ENCODE measurements around the gene CARS1.
"Not testable (repeated sequence)": the region's sequence is repeated elsewhere in the genome, so short reads cannot be mapped to it uniquely, and the experiment has no call there.

The CARS1 gene

GRCh38 chr11:3090096-3090901 lies 33.1 kb upstream of the CARS1 start:
- in situ Hi-C loops (cut with MboI; ENCODE audit: low sequenced_read_pairs) = no loop called here

- in situ Hi-C loops (cut with MboI; ENCODE audit: low sequenced_read_pairs) = no loop called here
These were observed 32.2 kb upstream of the CARS1 start for GRCh38 chr11:3089236-3090061.

- in situ Hi-C loops (cut with MboI; ENCODE audit: low sequenced_read_pairs) = no loop called here
These were observed 31.6 kb upstream of the CARS1 start for GRCh38 chr11:3088806-3089205.

GRCh38 chr11:3087821-3088800 lies 30.9 kb upstream of the CARS1 start:
- in situ Hi-C loops (cut with MboI; ENCODE audit: low sequenced_read_pairs) = no loop called here

- in situ Hi-C loops (cut with MboI; ENCODE audit: low sequenced_read_pairs) = no loop called here
These were observed 30.1 kb upstream of the CARS1 start for GRCh38 chr11:3087373-3087772.

GRCh38 chr11:3086671-3087150 lies 29.5 kb upstream of the CARS1 start:
- in situ Hi-C loops (cut with MboI; ENCODE audit: low sequenced_read_pairs) = no loop called here

GRCh38 chr11:3086114-3086513 lies 28.9 kb upstream of the CARS1 start:
- in situ Hi-C loops (cut with MboI; ENCODE audit: low sequenced_read_pairs) = no loop called here

- in situ Hi-C loops (cut with MboI; ENCODE audit: low sequenced_read_pairs) = no loop called here
These were observed 27.8 kb upstream of the CARS1 start for GRCh38 chr11:3085052-3085451.

- in situ Hi-C loops (cut with MboI; ENCODE audit: low sequenced_read_pairs) = no loop called here
These were observed 26.1 kb upstream of the CARS1 start for GRCh38 chr11:3083321-3083720.

GRCh38 chr11:3081386-3081751 lies 24.1 kb upstream of the CARS1 start:
- in situ Hi-C loops (cut with MboI; ENCODE audit: low sequenced_read_pairs) = no loop called here

- in situ Hi-C loops (cut with MboI; ENCODE audit: low sequenced_read_pairs) = no loop called here
These were observed 23.6 kb upstream of the CARS1 start for GRCh38 chr11:3080733-3081385.

GRCh38 chr11:3080104-3080503 lies 22.9 kb upstream of the CARS1 start:
- in situ Hi-C loops (cut with MboI; ENCODE audit: low sequenced_read_pairs) = no loop called here

GRCh38 chr11:3077846-3078440 lies 20.7 kb upstream of the CARS1 start:
- in situ Hi-C loops (cut with MboI; ENCODE audit: low sequenced_read_pairs) = no loop called here

- in situ Hi-C loops (cut with MboI; ENCODE audit: low sequenced_read_pairs) = no loop called here
These were observed 20.1 kb upstream of the CARS1 start for GRCh38 chr11:3077189-3077836.

- in situ Hi-C loops (cut with MboI; ENCODE audit: low sequenced_read_pairs) = no loop called here
These were observed 17.8 kb upstream of the CARS1 start for GRCh38 chr11:3074912-3075589.

- in situ Hi-C loops (cut with MboI; ENCODE audit: low sequenced_read_pairs) = no loop called here
These were observed 15.8 kb upstream of the CARS1 start for GRCh38 chr11:3073029-3073435.

GRCh38 chr11:3069425-3069824 lies 12.2 kb upstream of the CARS1 start:
- in situ Hi-C loops (cut with MboI; ENCODE audit: low sequenced_read_pairs) = no loop called here

- in situ Hi-C loops (cut with MboI; ENCODE audit: low sequenced_read_pairs) = not testable (repeated sequence)
These were observed 9.1 kb upstream of the CARS1 start for GRCh38 chr11:3066308-3066707.

- in situ Hi-C loops (cut with MboI; ENCODE audit: low sequenced_read_pairs) = not testable (repeated sequence)
These were observed 7.5 kb upstream of the CARS1 start for GRCh38 chr11:3064709-3065108.

Measured in hTERT RPE-1 (cell line).